Liver (tissue), 9 donors: Measurements from ENCODE around the gene C4orf36. TPM values are rescaled to one million over a fixed set of nuclear protein-coding genes. Genes with fewer than 3 reads are reported as not detected.

Experiments
- DNase-seq: peaks from one replicate; pipeline ENCODE4 v3.0.0-alpha.2; 2017; ENCODE audit warnings: low spot score
- H3K27ac ChIP-seq, 2 donors: one replicate each; pipeline ENCODE4 v1.7.0; 2013; ENCODE audit warnings: inconsistent platforms in 2 of 2, low read length in 2 of 2, control low read depth in 1 of 2, low read depth in 1 of 2, mild to moderate bottlenecking in 1 of 2
- H3K27me3 ChIP-seq, 4 donors: one replicate each; pipeline versions ENCODE4 v1.6.1 to v1.7.0; 2013; ENCODE audit warnings: low read length in 3 of 4, inconsistent platforms in 1 of 4, mild to moderate bottlenecking in 1 of 4, moderate library complexity in 1 of 4; ENCODE audit not compliant: control insufficient read depth in 4 of 4, insufficient read depth in 4 of 4
- H3K36me3 ChIP-seq, 4 donors: one replicate each; pipeline versions ENCODE4 v1.6.1 to v1.7.0; 2013; ENCODE audit warnings: low read length in 3 of 4, mild to moderate bottlenecking in 3 of 4, low read depth in 1 of 4, moderate library complexity in 1 of 4; ENCODE audit not compliant: control insufficient read depth in 4 of 4, insufficient read depth in 3 of 4
- H3K4me1 ChIP-seq, 4 donors: one replicate each; pipeline versions ENCODE4 v1.6.1 to v1.7.0; 2013; ENCODE audit warnings: low read length in 3 of 4, mild to moderate bottlenecking in 3 of 4, moderate library complexity in 1 of 4; ENCODE audit not compliant: control insufficient read depth in 4 of 4, insufficient read depth in 4 of 4
- H3K4me3 ChIP-seq, 3 donors: one replicate each; pipeline versions ENCODE4 v1.6.1 to v1.7.0; 2013; ENCODE audit warnings: low read length in 3 of 3, control low read depth in 1 of 3, low read depth in 1 of 3, mild to moderate bottlenecking in 1 of 3
- H3K9ac ChIP-seq, 2 donors: one replicate each; pipeline ENCODE4 v1.7.0; 2013; ENCODE audit warnings: low read length in 2 of 2, mild to moderate bottlenecking in 2 of 2, moderate library complexity in 2 of 2, control low read depth in 1 of 2, low read depth in 1 of 2
- H3K9me3 ChIP-seq, 4 donors: one replicate each; pipeline versions ENCODE4 v1.6.1 to v1.7.0; 2013; ENCODE audit warnings: low read length in 3 of 4; ENCODE audit not compliant: control insufficient read depth in 4 of 4
- EGR1 ChIP-seq, 2 donors: IDR thresholded peaks; 2 replicates each; pipeline ENCODE4 v1.6.1; 2016 to 2018; ENCODE audit warnings: antibody characterized with exemption in 2 of 2, low read depth in 2 of 2
- FOXA1 ChIP-seq: IDR thresholded peaks from 2 replicates; pipeline ENCODE4 v1.6.1; 2016; ENCODE audit warnings: antibody characterized with exemption
- FOXA2 ChIP-seq: IDR thresholded peaks from 2 replicates; pipeline ENCODE4 v1.6.1; 2016; ENCODE audit warnings: antibody characterized with exemption
- GABPA ChIP-seq, 2 donors: IDR thresholded peaks in 1 of 2; conservative IDR thresholded peaks in 1 of 2; 2 replicates each; pipeline ENCODE4 v1.6.1; 2016; ENCODE audit warnings: antibody characterized with exemption in 2 of 2, mild to moderate bottlenecking in 1 of 2, moderate library complexity in 1 of 2
- HNF4A ChIP-seq, 2 donors: conservative IDR thresholded peaks; 2 replicates each; pipeline ENCODE4 v1.6.1; 2016; ENCODE audit warnings: antibody characterized with exemption in 2 of 2, mild to moderate bottlenecking in 2 of 2
- HNF4G ChIP-seq: IDR thresholded peaks from 2 replicates; pipeline ENCODE4 v1.6.1; 2016; ENCODE audit warnings: antibody characterized with exemption
- JUND ChIP-seq, 2 donors: IDR thresholded peaks; 2 replicates each; pipeline ENCODE4 v1.6.1; 2016; ENCODE audit warnings: antibody characterized with exemption in 2 of 2
- NR2F2 ChIP-seq: IDR thresholded peaks from 2 replicates; pipeline ENCODE4 v1.6.1; 2016; ENCODE audit warnings: antibody characterized with exemption
- RAD21 ChIP-seq, 2 donors: IDR thresholded peaks; 2 replicates each; pipeline ENCODE4 v1.6.1; 2016; ENCODE audit warnings: antibody characterized with exemption in 2 of 2, mild to moderate bottlenecking in 2 of 2
- RXRA ChIP-seq, 2 donors: IDR thresholded peaks; 2 replicates each; pipeline ENCODE4 v1.6.1; 2017 to 2018; ENCODE audit warnings: antibody characterized with exemption in 2 of 2, mild to moderate bottlenecking in 1 of 2
- SP1 ChIP-seq: IDR thresholded peaks from 2 replicates; pipeline ENCODE4 v1.6.1; 2018; ENCODE audit warnings: antibody characterized with exemption, mild to moderate bottlenecking
- TAF1 ChIP-seq: conservative IDR thresholded peaks from 2 replicates; pipeline ENCODE4 v1.6.1; 2016; ENCODE audit warnings: antibody characterized with exemption, mild to moderate bottlenecking
- YY1 ChIP-seq: IDR thresholded peaks from 2 replicates; pipeline ENCODE4 v1.6.1; 2016; ENCODE audit warnings: antibody characterized with exemption, mild to moderate bottlenecking
- WGBS: extraction: QIAGEN DNeasy Blood & Tissue Kit; methylation state at CpG from one replicate; pipeline ENCODE4 v1.1.7; 2013; 5-methylcytosine and 5-hydroxymethylcytosine counted together
- polyA plus RNA-seq, 2 donors: library from polyadenylated mRNA; stranded (reverse) in 1 of 2; unstranded in 1 of 2; fragments of 200-250 nt in 1 of 2; fragments of >200 nt in 1 of 2; fragmentation: Nextera tagmentation in 1 of 2; extraction: Ambion mirVana in 1 of 2; gene quantifications; one replicate each; pipeline versions ENCODE4 v1.2.1 to v1.2.3, GENCODE V29; 2013 to 2015
- total RNA-seq, 2 donors: library from RNA; depleted of rRNA; stranded (reverse); fragments of >200 nt; gene quantifications; one replicate each; pipeline ENCODE4 v1.2.3, GENCODE V29; 2014
- TF ChIP-seq, protein P1 (sequence below): fragments of 150-350 bp; IDR thresholded peaks from 2 replicates; pipeline ENCODE4 v1.5.1; 2017; ENCODE audit warnings: improper control_type of control experiment, low read depth, low read length; ENCODE audit not compliant: missing input control
- TF ChIP-seq, protein P2 (sequence below): IDR thresholded peaks from 2 replicates; pipeline ENCODE4 v1.6.1; 2016; ENCODE audit warnings: antibody characterized with exemption
- TF ChIP-seq, protein P3 (sequence below): IDR thresholded peaks from 2 replicates; pipeline ENCODE4 v1.6.1; 2016; ENCODE audit warnings: antibody characterized with exemption
- TF ChIP-seq, protein P4 (sequence below): IDR thresholded peaks from 2 replicates; pipeline ENCODE4 v1.6.1; 2016; ENCODE audit warnings: antibody characterized with exemption
- TF ChIP-seq, protein P5 (sequence below): IDR thresholded peaks from 2 replicates; pipeline ENCODE4 v1.6.1; 2016; ENCODE audit warnings: antibody characterized with exemption, mild to moderate bottlenecking
- donor health status: healthy.
- donor health status: healthy.
- donor health status: healthy.
- donor health status: healthy.
- donor health status: healthy.

C4orf36 gene
- total and polyA plus RNA-seq, 4 donors = 0.09 TPM; not detected in 3

DNA sequence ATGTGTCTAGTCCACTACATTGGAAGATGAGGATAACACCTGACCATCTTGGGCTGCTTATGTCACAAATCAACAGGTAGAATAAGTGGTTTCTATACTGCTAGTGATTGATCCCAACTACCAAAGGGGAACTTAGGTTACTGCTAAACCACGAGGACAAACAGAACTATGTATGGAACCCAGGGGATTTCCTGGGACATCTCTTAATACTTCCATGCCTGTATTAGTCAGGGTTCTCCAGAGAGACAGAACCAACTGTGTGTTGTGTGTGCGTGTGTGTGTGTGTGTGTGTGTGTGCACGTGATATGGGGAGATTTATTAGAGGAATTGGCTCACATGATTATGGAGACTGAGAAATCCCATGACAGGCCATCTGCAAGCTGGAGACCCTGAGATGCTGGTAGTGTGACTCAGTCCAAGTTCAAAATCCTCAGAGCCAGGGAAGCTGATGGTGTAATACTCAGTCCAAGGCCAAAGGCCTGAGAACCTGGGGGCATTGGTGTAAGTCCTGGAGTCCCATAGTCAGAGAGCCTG is 26.4 kb upstream of the C4orf36 start (continued):
- TF ChIP-seq, protein P1, sequence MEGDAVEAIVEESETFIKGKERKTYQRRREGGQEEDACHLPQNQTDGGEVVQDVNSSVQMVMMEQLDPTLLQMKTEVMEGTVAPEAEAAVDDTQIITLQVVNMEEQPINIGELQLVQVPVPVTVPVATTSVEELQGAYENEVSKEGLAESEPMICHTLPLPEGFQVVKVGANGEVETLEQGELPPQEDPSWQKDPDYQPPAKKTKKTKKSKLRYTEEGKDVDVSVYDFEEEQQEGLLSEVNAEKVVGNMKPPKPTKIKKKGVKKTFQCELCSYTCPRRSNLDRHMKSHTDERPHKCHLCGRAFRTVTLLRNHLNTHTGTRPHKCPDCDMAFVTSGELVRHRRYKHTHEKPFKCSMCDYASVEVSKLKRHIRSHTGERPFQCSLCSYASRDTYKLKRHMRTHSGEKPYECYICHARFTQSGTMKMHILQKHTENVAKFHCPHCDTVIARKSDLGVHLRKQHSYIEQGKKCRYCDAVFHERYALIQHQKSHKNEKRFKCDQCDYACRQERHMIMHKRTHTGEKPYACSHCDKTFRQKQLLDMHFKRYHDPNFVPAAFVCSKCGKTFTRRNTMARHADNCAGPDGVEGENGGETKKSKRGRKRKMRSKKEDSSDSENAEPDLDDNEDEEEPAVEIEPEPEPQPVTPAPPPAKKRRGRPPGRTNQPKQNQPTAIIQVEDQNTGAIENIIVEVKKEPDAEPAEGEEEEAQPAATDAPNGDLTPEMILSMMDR = no peak

DNA sequence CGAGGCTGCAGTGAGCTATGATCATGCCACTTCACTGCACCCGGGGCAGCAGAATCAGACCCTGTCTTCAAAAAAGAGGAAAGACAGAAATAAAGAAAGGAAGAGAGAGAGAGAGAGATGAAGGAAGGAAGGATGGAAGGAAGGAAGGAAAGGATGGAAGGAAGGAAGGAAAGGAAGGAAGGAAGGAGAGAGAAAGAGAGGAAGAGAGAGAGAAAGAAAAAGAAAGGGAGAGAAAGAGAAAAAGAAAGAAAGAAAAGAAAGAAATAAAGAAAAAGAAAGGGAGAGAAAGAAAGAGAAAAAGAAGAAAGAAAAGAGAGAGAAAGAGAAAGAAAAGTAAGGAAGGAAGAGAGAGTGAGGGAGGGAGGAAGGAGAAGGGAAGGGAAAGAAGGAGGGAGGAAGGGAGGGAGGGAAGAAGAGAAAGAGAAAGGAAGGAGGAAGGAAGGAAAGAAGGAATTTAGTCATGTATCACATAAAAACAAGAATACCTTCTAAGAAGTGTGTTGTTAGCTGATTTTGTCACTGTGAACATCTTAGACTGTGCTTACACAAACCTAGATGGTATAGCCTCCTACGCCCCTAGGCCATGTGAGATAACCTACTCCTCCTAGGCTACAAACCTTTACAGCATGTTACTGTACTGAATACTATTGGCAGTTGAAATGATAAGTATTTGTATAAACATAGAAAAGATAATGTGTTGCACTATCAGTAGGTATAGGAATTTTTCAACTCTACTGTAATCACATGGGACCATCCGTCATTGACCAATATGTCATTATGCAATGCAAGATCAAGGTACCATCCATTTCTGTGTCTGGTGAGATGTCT is 25.2 kb upstream of the C4orf36 start:
- Histone ChIP-seq H3K27ac (no peak overlapping the region), H3K4me1 (peaks cover 0 to 3% (median 0%) of the 10 kb centered on the region in 4 donors), H3K9ac (no peak overlapping the region), H3K4me3 (no peak overlapping the region), H3K36me3 (peaks cover 0 to 5% (median 0%) of the 10 kb centered on the region in 4 donors), H3K27me3 (no peaks in the 10 kb centered on the region), H3K9me3 (no peaks in the 10 kb centered on the region)
- DNase-seq = no peak
- WGBS = 90% methylated on average over 4 of the region's 4 CpGs
- TF ChIP-seq, protein P2, sequence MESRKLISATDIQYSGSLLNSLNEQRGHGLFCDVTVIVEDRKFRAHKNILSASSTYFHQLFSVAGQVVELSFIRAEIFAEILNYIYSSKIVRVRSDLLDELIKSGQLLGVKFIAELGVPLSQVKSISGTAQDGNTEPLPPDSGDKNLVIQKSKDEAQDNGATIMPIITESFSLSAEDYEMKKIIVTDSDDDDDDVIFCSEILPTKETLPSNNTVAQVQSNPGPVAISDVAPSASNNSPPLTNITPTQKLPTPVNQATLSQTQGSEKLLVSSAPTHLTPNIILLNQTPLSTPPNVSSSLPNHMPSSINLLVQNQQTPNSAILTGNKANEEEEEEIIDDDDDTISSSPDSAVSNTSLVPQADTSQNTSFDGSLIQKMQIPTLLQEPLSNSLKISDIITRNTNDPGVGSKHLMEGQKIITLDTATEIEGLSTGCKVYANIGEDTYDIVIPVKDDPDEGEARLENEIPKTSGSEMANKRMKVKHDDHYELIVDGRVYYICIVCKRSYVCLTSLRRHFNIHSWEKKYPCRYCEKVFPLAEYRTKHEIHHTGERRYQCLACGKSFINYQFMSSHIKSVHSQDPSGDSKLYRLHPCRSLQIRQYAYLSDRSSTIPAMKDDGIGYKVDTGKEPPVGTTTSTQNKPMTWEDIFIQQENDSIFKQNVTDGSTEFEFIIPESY = no peak
- TF ChIP-seq RAD21 (IDR thresholded peaks at IDR 0.05) = no peak
- TF ChIP-seq EGR1 (IDR thresholded peaks at IDR 0.05; ENCODE audit: low read depth in 2 of 2) = no peak
- TF ChIP-seq, protein P3, sequence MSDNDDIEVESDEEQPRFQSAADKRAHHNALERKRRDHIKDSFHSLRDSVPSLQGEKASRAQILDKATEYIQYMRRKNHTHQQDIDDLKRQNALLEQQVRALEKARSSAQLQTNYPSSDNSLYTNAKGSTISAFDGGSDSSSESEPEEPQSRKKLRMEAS = no peak
- TF ChIP-seq, protein P4, sequence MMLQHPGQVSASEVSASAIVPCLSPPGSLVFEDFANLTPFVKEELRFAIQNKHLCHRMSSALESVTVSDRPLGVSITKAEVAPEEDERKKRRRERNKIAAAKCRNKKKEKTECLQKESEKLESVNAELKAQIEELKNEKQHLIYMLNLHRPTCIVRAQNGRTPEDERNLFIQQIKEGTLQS = no peak
- TF ChIP-seq YY1 = no peak
- TF ChIP-seq JUND (IDR thresholded peaks at IDR 0.05) = no peak
- TF ChIP-seq SP1 = no peak
- TF ChIP-seq, protein P5, sequence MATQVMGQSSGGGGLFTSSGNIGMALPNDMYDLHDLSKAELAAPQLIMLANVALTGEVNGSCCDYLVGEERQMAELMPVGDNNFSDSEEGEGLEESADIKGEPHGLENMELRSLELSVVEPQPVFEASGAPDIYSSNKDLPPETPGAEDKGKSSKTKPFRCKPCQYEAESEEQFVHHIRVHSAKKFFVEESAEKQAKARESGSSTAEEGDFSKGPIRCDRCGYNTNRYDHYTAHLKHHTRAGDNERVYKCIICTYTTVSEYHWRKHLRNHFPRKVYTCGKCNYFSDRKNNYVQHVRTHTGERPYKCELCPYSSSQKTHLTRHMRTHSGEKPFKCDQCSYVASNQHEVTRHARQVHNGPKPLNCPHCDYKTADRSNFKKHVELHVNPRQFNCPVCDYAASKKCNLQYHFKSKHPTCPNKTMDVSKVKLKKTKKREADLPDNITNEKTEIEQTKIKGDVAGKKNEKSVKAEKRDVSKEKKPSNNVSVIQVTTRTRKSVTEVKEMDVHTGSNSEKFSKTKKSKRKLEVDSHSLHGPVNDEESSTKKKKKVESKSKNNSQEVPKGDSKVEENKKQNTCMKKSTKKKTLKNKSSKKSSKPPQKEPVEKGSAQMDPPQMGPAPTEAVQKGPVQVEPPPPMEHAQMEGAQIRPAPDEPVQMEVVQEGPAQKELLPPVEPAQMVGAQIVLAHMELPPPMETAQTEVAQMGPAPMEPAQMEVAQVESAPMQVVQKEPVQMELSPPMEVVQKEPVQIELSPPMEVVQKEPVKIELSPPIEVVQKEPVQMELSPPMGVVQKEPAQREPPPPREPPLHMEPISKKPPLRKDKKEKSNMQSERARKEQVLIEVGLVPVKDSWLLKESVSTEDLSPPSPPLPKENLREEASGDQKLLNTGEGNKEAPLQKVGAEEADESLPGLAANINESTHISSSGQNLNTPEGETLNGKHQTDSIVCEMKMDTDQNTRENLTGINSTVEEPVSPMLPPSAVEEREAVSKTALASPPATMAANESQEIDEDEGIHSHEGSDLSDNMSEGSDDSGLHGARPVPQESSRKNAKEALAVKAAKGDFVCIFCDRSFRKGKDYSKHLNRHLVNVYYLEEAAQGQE = no peak
- TF ChIP-seq, protein P1 = no peak
- no peak for TF ChIP-seq NR2F2
- TF ChIP-seq TAF1 = no peak
- TF ChIP-seq HNF4A (conservative IDR thresholded peaks at IDR 0.05) = no peak
- no peak for TF ChIP-seq HNF4G
- TF ChIP-seq RXRA (IDR thresholded peaks at IDR 0.05) = no peak
- no peak for TF ChIP-seq FOXA1
- TF ChIP-seq FOXA2 = no peak
- no peak for TF ChIP-seq GABPA (IDR thresholded peaks at IDR 0.05 in 1 of 2, conservative IDR thresholded peaks at IDR 0.05 in 1 of 2)
